Lower leg skin (tissue), 3 donors: ENCODE data around the gene NTHL1.

Source experiments
- POLR2A ChIP-seq, 2 donors: fragments of 450-650 bp; IDR thresholded peaks; one replicate each; pipeline ENCODE4 v1.6.1; 2016 to 2017; ENCODE audit warnings: antibody characterized with exemption in 2 of 2, mild to moderate bottlenecking in 1 of 2, moderate library complexity in 1 of 2
- TF ChIP-seq, protein P1 (sequence below), 3 donors: fragments of 450-650 bp; IDR thresholded peaks; one replicate each; pipeline ENCODE4 v1.5.1; 2016; ENCODE audit warnings: antibody characterized with exemption in 3 of 3, mild to moderate bottlenecking in 3 of 3, moderate library complexity in 2 of 3

DNA sequence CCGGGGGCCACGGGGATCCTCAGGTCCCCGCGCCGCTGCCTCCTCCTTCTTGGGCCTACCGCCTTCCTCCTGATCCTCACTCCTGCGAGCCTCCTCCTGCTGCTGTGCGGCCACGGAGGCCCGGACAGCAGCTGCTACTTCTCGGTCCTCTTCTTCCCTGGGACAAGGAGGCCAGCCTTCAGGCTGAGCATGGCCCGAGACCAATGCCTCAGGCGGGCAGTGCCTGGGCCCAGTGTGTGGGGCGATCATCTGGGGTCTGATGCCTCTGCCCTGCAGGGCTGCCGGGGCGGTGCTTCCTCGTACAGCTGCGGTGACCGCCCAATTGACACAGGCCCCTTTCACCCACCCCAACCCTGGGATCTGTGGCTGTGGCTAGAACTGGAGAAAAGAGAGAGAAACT, 46.6 kb downstream of the NTHL1 start:
- TF ChIP-seq, protein P1, sequence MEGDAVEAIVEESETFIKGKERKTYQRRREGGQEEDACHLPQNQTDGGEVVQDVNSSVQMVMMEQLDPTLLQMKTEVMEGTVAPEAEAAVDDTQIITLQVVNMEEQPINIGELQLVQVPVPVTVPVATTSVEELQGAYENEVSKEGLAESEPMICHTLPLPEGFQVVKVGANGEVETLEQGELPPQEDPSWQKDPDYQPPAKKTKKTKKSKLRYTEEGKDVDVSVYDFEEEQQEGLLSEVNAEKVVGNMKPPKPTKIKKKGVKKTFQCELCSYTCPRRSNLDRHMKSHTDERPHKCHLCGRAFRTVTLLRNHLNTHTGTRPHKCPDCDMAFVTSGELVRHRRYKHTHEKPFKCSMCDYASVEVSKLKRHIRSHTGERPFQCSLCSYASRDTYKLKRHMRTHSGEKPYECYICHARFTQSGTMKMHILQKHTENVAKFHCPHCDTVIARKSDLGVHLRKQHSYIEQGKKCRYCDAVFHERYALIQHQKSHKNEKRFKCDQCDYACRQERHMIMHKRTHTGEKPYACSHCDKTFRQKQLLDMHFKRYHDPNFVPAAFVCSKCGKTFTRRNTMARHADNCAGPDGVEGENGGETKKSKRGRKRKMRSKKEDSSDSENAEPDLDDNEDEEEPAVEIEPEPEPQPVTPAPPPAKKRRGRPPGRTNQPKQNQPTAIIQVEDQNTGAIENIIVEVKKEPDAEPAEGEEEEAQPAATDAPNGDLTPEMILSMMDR (IDR thresholded peaks at IDR 0.05): no peak
- no peak for TF ChIP-seq POLR2A (IDR thresholded peaks at IDR 0.05)
